HTERT RPE-1 (cell line): Measurements from ENCODE around the gene AHNAK2.

Experiments
- in situ Hi-C: fragments of 300-500 bp; cut with MboI; formaldehyde crosslinking; loops from 4 replicates; pipeline ENCODE4 v1.14.3; 2020; ENCODE audit warnings: low sequenced_read_pairs

Gene AHNAK2

DNA sequence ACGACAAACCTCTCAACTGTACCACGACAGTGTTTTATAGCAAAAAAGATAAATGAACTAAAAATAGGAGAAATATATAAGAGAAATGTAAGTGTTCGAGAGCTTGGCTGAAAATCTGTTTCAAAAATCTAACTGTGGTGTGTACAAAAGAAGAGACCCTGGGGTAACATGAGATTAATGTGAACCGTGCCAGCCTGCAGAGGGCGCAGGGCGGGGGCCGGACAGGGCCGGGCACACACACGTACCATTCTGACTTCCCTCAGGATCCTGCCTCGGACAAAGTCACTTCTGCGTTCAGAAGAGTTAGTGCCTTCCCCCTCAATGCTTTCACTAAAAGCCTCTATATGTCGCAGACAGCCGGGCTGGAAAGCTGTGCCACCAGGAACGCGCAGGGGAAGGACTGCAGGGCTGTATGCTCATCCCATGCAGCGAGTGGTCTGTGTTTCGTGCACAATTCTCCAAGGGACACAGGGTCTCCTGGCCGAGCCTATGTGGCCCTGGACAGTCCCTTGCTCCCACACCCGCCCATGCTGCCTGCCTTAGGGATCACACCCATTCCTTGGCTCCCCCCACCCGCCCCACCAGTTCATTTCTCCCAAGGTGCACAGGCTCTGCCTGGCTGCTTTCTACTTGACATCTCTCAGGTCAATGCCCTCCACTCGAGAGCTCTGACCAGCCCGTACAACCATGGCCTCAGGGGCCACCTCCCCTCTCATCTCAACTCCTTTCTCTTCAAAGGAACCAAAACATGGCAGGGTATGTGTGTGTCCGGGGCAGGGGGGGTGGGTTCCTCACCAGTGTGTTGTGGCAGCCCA, 34.2 kb upstream of the AHNAK2 start:
- in situ Hi-C loops, result no loop called here

DNA sequence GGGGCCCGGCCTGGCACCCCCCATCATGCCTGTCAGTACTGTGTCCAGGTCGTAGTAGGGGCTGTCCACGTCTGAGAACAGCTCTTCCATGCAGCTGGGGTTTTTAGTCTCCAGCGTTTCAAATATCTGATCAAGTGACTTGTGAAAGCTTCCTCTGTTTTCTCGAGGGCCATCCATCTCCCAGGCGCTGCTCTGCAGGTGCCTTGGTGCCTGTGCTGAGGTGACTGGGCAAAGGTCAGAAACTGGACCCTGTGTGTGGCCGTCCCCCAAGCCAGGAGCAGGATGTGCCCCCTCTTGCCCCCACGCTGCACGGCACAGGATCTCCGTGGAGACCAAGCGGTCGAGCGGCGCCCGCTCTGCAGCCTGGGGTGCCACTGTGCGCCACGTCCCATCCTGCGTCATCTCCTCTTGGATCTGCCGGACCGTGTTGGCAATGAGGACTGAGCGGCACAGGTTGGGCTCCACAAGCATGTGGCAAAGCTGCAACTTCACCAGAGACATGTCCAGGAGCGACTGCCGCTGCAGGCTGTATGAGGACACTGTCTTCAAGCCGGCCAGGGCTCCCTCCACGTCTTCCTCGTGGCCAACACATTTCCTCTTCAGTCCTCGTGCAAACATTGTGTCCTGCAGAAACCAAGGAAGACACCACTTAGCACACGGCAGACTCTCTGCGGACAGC, 33.3 kb upstream of the AHNAK2 start:
- in situ Hi-C loops, result no loop called here

DNA sequence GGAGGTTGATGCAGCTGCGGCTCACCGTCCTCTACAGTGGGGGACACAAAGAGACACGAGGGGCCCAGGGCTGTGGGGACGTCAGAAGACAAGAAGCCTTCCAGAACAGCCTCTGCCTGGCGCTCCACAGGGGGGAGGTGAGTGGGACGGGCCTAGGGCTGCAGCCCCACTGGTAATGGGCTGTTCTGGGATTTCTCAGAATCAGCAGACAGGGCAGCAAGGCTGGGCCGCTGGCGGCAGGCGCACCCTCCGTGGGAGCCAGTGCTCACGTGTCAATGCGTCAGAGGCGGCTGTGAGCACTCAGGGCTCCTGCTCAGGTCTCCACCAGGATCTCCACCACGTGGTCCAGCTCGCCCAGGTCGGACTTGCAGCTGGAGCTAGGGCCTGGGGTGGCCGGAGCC, 32.7 kb upstream of the AHNAK2 start:
- in situ Hi-C loops, result no loop called here

GRCh38 chr14:105010106-105010505, 31.9 kb upstream of the AHNAK2 start:
- in situ Hi-C loops, result no loop called here

- in situ Hi-C loops, result no loop called here
These were observed 29.6 kb upstream of the AHNAK2 start for GRCh38 chr14:105007593-105008264.

DNA sequence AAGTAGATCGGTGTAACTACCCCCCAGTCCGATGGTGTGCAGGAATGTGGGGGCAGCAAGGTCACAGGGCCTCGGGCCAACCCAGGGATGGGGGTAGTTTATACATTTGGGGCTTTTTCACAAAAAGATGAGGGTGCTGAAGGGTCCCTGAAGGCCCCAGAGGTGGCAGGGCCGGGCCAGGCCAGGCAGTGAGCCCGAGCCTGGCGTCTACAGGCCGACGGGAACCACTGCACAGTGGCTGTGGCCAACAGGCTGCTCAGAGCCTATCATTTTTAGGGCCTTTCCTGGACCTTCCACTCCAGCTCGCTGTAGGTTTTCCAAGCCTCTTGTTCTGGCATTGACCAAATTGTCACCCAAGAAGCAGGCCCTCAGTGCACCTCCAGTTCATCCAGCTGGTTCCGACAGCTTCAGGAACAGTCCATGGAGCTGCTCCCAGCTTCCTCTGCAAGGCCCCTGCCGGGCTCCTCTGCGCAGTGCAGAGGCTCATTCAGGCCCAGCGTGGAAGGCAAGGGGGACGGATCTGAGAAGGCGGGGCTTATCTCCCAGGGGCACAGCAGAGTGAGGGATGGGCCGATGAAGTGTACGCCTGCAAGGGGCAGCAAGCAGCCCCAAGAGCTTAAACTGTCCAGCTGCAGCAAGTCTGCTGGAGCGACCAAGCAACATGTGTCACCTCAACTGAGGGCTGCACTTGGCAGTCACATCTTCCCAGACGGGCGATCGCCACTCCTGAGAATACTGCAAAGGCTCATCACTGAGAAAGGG, 28.8 kb upstream of the AHNAK2 start:
- in situ Hi-C loops, result no loop called here

GRCh38 chr14:105005929-105006830, 28.0 kb upstream of the AHNAK2 start:
- in situ Hi-C loops, result no loop called here

GRCh38 chr14:105005329-105005928, 27.3 kb upstream of the AHNAK2 start:
- in situ Hi-C loops, result no loop called here

GRCh38 chr14:104999361-104999760, 21.2 kb upstream of the AHNAK2 start:
- in situ Hi-C loops, result no loop called here

DNA sequence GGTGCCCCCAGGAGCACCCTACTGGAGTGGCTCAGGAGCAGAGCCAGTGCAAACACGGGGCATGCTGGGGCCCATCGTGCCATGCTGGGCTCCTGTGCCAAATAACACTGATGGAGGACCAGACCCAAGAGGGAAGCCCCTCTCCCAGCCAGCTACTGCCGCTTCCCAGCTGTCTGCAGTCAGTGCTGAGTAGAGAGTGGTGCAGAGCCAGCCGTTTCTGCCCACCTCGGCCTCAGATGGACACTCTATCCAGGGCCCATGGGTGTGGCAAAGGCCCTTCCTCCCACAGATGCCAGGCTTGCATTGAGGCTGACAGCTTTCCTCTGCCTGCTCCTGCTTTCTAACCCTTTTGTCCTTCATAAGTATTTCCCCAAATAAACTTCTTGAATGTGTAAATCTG, 20.6 kb upstream of the AHNAK2 start:
- in situ Hi-C loops, result no loop called here

GRCh38 chr14:104996483-104996882, 18.3 kb upstream of the AHNAK2 start:
- in situ Hi-C loops, result no loop called here

DNA sequence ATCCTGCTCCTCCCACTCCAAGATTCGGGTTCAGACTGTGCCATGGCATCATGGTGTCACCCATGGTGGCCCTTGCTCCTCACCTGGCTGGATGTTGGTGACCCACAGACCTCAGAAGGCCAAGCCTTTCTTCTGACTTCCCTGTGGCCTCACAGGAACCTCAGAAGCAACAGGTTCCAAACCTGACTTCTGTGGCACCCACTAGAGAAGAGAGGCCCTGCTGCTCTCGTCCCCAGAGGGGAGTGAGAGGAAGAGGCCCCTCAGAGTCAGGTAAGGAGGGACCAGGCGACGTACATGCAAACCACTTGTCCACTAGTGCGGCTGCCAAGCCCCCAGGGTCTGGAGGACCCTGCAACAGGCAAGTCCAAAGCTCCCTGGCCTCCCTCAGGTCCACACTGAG, 17.9 kb upstream of the AHNAK2 start:
- in situ Hi-C loops, result no loop called here

DNA sequence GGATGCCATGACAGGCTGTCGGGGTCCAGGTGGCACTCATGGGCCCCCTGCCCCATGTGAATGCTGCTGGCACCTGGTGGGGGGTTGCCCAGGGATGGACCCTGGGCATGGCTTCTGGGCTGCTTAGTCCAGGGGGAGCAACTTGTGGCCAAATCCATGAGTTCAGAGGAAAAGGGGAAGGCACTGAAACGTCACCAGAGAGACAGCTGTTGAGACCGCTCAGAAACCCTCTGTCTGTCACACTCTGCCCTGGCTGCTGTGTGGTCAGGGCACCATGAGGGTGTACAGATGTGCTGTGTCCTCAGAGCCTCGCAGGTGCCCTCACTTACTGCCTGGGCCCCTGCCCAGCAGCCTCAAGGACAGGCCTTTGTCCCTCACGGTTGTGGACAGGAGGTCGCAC, 16.8 kb upstream of the AHNAK2 start:
- in situ Hi-C loops, result no loop called here

GRCh38 chr14:104993808-104994591, 15.8 kb upstream of the AHNAK2 start:
- in situ Hi-C loops, result no loop called here

DNA sequence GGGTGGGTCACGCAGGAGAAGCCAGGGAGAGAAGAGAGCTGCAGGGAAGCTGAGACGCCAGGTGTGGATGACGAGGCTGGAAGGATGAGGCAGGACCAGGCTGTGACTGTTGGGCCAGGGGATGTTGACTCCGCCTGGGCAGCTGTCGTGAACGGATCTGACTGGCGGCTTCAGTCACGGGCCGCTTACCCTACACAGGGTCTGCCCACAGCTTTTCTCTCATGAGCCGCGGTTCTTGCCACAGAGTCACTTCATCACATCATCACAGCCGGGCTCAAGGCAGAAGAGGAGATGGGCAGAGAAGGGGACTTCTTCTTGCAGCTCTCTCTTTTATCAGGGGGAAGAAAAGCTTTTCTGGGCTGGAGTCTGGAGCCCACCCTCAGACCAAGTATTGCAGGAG, 15.1 kb upstream of the AHNAK2 start:
- in situ Hi-C loops, result no loop called here

DNA sequence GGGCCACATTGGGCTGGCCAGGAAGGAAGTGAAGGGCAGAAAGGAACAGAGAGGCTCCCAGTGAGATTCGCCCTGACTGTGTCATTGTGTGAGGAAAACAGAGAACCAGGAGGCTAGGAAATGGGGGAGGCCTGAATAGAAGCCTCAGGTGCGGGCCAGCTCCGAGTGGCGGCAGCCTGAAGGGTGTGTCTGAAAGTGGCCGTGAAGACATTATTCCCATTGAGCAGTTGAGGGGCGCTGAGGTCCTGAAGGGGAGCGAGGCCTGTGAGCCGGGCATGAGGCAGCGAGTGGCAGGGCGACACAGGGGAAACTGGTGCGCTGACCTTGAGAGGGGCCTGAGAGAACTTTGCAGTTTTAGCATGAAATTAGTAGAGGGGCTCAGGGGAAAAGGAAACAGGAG, 14.3 kb upstream of the AHNAK2 start:
- in situ Hi-C loops, result no loop called here

DNA sequence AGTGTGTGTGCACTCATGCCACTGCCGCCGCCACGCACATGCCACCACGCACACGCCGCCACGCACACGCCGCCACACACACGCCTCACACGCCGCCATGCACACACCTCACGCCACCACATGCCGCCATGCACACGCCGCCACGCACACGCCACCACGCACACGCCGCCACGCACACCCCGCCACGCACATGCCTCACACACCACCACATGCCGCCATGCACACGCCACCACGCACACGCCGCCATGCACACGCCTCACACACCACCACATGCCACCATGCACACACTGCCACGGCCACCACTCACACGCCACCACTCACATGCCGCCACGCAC, 13.7 kb upstream of the AHNAK2 start:
- in situ Hi-C loops, result no loop called here

GRCh38 chr14:104989951-104990303, 11.8 kb upstream of the AHNAK2 start:
- in situ Hi-C loops, result no loop called here

DNA sequence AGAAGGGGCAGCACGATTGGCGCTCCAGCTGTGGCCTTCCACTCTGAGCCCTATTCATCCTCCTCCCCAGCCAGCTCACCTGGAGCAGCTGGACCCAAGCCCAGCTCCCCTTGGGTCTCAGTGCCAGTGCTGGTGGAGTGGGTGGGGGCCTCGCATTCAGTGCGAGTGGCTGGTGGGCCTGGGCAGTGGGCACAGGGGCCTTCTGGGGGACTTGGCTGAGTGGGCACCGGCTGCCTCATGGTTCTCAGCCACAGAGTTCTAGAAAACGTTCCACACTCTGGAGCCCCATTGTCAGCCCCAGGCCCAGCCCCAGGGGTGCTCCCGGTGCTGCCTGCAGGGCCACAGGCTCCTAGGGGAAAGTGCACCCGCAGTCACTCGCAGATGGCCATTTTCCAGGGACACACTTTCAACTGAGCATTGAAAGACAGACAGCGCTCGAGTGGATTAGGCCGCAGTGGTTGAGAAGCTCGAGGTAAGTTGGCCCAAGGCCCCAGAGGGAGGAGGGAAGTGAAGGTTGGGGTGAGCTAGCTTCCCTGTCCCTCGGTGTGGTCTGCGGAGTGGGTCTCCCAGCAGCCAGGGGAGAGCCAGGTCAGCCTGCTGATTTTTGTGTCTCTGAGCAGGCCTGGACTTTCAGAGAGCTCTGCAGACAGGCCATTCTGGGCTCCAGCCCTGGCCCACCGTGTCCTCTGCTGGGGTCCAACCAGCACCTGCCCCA, 11.2 kb upstream of the AHNAK2 start:
- in situ Hi-C loops, result no loop called here
